GM10248 (cell line): ENCODE data around the gene FRMD5.

Experiments
- CTCF ChIA-PET: fragments of 300-600 bp; sonication (Branson Sonifier 250); formaldehyde crosslinking; extraction: SDS; loops from one replicate; lab custom pipeline; 2021; ENCODE audit warnings: antibody characterized with exemption; lab: Yijun Ruan, JAX
- POLR2A ChIA-PET: fragments of 350-650 bp; sonication (Branson Sonifier 250); formaldehyde crosslinking; extraction: SDS; loops from one replicate; lab custom pipeline; 2020; ENCODE audit warnings: antibody characterized with exemption; lab: Yijun Ruan, JAX
- DNase-seq: peaks from one replicate; pipeline ENCODE4 v3.0.0; 2012; ENCODE audit errors: extremely low spot score
- TF ChIP-seq, protein P1 (sequence below): IDR thresholded peaks from 2 replicates; pipeline ENCODE4 v1.5.1; 2012; ENCODE audit warnings: mild to moderate bottlenecking, low read depth; ENCODE audit errors: extremely low read depth, missing control alignments, control extremely low read depth

FRMD5 gene

DNA sequence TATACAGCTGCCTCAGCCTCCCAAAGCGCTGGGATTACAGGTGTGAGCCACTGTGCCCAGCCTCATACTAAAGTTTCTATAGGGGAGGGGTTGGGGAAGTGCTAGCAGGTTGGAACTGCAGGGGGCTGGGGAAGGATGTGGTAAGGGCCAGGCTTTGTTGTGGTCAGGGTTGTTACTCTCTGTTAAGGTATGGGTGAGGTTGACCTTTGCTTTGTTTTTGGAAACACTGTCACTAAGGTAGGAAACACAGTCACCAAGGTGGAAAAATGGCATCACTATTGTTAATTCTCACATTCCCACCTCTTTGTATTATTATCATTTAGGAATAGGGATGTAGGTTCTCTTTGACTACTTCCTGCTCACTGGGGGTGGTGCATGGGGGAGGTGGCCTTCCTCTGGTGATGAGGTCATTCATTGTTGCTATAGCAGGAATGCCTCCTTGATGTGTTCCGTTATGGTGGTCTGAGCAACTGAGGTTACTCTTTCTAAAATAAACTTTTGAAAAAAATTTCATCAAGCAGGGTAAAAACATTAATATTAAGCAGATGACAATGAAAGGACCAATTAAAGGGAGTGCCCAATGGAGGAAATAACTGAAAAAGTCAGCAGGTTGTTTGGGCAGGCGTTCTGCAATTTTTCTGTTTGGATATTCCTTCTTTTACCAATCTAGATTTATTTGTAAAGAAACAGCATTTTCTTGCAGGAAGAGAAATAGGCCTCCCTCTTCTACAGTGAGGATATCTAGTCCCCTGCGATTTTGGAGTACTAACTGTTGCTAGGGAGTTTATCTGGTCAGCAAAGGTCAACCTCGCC is 217.8 kb downstream of the FRMD5 start:
- DNase-seq = peak; percentile 30
- POLR2A ChIA-PET = no interaction called here
- TF ChIP-seq, protein P1, sequence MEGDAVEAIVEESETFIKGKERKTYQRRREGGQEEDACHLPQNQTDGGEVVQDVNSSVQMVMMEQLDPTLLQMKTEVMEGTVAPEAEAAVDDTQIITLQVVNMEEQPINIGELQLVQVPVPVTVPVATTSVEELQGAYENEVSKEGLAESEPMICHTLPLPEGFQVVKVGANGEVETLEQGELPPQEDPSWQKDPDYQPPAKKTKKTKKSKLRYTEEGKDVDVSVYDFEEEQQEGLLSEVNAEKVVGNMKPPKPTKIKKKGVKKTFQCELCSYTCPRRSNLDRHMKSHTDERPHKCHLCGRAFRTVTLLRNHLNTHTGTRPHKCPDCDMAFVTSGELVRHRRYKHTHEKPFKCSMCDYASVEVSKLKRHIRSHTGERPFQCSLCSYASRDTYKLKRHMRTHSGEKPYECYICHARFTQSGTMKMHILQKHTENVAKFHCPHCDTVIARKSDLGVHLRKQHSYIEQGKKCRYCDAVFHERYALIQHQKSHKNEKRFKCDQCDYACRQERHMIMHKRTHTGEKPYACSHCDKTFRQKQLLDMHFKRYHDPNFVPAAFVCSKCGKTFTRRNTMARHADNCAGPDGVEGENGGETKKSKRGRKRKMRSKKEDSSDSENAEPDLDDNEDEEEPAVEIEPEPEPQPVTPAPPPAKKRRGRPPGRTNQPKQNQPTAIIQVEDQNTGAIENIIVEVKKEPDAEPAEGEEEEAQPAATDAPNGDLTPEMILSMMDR = no peak
- CTCF ChIA-PET = no interaction called here

DNA sequence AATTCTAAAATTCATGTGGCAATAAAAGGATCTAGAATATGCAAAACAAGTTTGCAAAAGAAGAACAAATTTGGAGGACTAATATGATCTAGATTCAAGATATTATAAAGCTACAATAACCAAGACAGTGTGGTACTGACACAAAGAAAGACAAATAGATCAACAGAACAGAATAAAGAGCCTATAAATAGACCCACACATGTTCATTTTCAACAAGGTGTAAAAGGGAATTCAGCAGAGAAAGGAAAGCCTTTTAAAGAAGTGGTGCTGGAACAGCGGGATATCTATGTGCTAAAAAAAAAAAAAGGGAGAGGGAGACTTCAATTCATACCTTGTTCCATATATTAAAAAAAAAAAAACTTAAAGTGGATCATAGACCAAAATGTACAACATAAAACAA is 219.3 kb downstream of the FRMD5 start:
- no peak for DNase-seq
- ChIA-PET CTCF (no interaction called here), POLR2A (no interaction called here)

DNA sequence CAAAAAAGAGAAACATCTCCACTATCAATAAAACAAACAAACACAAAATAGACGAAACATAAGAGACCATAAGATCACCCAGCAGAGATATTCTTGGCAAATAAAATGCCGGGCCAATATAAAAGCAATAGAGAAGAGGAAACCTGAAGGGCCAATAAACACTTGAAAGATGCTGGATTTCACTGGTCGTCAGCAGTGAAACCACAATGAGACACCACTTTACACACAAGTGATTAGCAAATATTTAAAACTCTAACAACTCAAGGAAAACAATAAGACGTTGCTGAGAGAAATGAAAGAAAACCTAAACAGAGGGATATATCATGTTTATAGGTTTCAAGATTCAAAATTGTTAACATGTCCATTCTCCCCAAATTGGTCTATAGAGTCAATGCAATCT is 219.7 kb downstream of the FRMD5 start:
- CTCF ChIA-PET = interaction anchor here (1.1 kb wide), 2 partner anchors 9 to 11 kb away, joined by 3 to 6 read pairs; no protein-coding TSS in a partner anchor
- POLR2A ChIA-PET = no interaction called here
- TF ChIP-seq, protein P1 = no peak
- no peak for DNase-seq

More for the DNA sequence above, 219.3 kb downstream of the FRMD5 start:
- TF ChIP-seq, protein P1 = no peak

DNA sequence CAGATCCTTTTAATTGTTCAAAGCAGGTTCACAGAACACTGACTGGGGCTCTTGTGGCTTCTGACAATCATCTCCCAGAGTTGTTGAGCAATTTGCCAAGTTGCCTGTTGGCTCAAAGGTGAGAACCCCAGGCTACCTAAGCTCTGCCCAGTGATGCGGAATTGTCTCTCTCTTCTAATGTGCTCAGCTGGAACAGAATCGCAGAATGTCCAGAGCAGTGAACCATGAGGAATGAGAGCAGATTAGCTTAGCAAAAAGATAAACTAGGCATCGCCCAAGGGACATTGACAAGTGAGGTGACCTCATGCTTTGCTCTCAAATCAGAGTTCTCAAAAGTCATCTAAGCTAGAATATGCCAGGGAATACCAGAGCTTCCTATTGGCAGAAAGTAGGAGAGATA is 220.2 kb downstream of the FRMD5 start:
- DNase-seq = peak; percentile 33
- POLR2A ChIA-PET = no interaction called here
- CTCF ChIA-PET = interaction anchor here (1.1 kb wide), 2 partner anchors 9 to 10 kb away, joined by 3 to 6 read pairs; no protein-coding TSS in a partner anchor
- TF ChIP-seq, protein P1 = no peak

DNA sequence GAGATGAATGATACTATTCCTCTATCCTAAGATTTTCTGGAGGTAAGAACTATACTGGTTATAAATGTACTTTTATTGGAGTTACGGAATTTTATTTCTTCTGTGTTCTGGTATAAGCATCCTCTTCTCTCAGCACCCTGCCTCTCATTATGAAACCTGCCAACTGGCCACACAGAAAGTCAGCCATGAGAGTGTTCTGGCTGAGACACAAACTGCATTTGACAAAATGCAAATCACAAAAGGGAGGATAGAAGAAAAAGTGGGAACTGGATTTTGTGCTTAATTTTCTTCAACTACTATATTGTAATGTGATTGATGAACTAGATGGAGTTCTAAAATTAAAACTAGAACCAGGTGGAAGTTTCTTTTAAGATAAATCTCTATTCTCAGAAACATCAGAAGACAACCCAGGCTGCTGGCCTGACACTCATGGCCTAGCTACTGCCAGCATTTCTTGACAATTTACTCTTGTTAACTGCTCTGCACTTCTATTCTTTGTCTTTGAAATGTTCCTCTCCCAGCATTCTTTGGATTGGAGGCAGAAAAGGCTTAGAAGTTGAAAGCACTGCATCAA is 225.2 kb downstream of the FRMD5 start:
- DNase-seq = no peak
- TF ChIP-seq, protein P1 = no peak
- POLR2A ChIA-PET = no interaction called here
- CTCF ChIA-PET = no interaction called here

DNA sequence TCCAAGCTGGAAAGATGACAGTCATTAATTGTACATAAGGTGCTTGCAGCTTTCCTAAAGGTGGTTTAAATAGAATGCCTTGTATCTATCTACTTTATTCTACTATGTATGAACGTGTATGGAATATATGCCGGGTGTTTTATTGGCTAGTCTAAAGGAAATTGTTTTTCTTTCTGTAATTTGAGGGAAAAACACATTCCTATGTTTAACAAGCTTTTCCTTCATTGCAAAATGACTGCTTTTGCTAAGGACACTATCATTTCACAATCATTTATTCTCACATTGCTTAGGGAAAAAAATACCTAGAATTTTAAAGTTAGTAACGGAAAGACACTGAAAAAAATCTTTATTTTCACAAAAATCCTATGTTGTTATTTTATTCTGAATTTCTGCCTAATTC is 226.5 kb downstream of the FRMD5 start:
- POLR2A ChIA-PET = no interaction called here
- TF ChIP-seq, protein P1 = no peak
- DNase-seq = no peak
- CTCF ChIA-PET = interaction anchor here (0.6 to 0.8 kb wide), 2 partner anchors 14 to 120 kb away, joined by 3 to 4 read pairs; no protein-coding TSS in a partner anchor
